AG09309 (cell line): ENCODE data around the gene SPRED2.
A peak's percentile ranks its signal among the peaks of the same experiment; 100 is the strongest.

Experiments
- DNase-seq: peaks from one replicate; pipeline ENCODE4 v3.0.0-alpha.2; 2010; ENCODE audit warnings: low read depth
- H3K4me3 ChIP-seq: 2 replicates; pipeline ENCODE4 v1.5.1; 2011; ENCODE audit warnings: mild to moderate bottlenecking, low read depth, low read length, moderate library complexity; ENCODE audit not compliant: control insufficient read depth
- TF ChIP-seq, protein P1 (sequence below): IDR thresholded peaks from 2 replicates; pipeline ENCODE4 v1.5.1; 2011; ENCODE audit warnings: mild to moderate bottlenecking, low read depth, low read length, inconsistent platforms; ENCODE audit not compliant: insufficient read depth, control insufficient read depth; ENCODE audit errors: missing control alignments

SPRED2 gene

DNA sequence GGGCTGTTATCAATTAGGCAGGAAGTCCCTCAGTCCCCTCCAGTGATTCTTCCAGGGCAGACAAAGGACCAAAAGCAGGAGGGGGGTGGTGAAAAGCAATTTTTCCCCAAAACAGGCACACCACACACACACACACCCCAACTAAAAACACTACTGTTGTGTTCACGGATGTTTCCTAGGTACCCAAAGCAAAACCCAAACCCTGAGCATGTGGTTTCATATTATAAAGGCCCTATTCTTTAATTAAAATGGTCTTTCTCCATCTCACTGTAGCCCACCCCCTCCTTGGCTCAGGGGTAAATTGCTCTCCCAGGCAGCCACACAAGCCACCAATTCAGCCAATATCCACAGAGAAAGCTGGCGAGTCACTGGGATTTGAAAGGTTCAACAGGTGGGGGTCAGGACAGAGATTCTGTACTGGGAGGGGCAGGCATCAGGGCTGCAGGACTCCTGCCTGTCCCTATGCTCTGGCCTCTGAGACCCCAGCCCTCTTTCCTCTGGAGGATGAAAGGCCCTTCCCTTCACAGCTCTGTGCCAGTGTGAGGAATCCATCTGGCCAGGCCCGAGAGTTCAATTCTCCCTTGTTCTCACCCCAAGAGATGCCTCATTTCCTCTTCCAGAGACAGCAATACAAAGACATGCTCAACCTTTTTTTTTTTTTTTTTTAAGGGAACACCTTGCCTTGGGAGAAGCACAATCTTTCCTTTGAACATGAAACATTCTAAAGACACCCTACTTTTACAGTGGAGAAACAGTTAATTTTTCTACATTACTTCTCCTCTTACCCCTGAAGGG is 43.6 kb downstream of the SPRED2 start:
- DNase-seq = no peak
- TF ChIP-seq, protein P1, sequence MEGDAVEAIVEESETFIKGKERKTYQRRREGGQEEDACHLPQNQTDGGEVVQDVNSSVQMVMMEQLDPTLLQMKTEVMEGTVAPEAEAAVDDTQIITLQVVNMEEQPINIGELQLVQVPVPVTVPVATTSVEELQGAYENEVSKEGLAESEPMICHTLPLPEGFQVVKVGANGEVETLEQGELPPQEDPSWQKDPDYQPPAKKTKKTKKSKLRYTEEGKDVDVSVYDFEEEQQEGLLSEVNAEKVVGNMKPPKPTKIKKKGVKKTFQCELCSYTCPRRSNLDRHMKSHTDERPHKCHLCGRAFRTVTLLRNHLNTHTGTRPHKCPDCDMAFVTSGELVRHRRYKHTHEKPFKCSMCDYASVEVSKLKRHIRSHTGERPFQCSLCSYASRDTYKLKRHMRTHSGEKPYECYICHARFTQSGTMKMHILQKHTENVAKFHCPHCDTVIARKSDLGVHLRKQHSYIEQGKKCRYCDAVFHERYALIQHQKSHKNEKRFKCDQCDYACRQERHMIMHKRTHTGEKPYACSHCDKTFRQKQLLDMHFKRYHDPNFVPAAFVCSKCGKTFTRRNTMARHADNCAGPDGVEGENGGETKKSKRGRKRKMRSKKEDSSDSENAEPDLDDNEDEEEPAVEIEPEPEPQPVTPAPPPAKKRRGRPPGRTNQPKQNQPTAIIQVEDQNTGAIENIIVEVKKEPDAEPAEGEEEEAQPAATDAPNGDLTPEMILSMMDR = no peak

DNA sequence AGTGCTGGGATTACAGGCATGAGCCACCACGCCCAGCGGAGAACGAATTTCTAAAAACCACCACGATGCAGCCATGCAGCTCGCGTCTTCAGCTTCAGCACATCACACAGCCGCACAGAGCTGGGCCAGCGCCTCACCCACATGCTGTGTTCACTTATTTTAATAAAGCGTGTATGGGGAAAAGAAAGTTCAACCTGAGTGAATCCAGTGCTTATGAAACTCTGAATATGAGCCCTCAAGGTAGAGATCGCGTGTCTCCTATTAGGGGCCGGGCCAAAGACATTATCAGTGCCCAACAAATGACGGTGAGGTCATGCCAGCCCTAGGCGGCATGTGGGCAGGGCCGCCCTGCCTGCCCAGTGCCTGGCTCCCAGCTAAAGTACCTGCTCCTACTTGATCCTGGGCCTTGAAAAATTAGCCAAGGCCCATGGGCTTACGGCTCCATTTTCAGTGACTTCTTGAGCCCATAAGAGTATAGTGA is 44.3 kb downstream of the SPRED2 start:
- TF ChIP-seq, protein P1 = no peak
- DNase-seq = no peak
- no peak overlapping the region for H3K4me3 ChIP-seq

More for the DNA sequence above, 43.6 kb downstream of the SPRED2 start:
- no peak overlapping the region for H3K4me3 ChIP-seq

DNA sequence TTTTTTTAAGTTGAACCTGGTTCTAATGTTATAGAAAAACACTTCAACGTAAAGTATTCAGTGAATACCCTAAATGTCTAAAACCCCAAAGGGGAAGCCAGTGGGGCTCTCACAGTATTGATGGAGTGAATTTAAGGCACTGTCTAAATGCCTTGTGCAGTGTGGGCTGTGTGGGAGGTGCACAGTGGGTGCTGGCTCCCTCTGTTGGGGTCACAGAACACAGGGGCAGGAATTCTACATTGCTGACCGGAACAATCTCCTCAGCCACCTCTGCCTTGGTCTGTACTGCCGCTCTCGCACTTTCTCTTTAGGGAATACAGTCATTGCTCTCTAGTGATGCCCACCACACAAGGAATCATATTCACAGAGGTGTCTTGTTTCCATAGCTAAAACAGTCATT is 45.4 kb downstream of the SPRED2 start:
- TF ChIP-seq, protein P1 = no peak
- H3K4me3 ChIP-seq = no peak overlapping the region
- no peak for DNase-seq

DNA sequence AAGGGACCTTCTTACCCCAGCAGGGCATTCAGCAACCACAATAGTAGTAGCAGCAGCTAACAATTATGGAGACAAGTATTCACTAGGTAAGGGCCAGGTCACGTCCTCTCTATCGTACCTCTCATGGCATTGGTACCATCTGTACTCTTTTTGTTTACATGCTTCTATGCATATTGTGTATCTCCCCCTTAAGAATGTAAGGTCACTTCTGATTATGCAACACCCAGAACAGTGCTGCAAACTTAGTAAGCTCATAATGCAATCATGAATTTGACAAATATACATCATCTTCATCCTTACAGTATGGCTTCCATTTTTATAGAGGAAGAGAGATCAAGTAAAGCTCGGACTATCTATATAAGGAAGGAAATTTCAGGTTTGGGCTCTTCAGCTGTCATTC is 46.1 kb downstream of the SPRED2 start:
- DNase-seq = no peak
- TF ChIP-seq, protein P1 = no peak
- H3K4me3 ChIP-seq = no peak overlapping the region

DNA sequence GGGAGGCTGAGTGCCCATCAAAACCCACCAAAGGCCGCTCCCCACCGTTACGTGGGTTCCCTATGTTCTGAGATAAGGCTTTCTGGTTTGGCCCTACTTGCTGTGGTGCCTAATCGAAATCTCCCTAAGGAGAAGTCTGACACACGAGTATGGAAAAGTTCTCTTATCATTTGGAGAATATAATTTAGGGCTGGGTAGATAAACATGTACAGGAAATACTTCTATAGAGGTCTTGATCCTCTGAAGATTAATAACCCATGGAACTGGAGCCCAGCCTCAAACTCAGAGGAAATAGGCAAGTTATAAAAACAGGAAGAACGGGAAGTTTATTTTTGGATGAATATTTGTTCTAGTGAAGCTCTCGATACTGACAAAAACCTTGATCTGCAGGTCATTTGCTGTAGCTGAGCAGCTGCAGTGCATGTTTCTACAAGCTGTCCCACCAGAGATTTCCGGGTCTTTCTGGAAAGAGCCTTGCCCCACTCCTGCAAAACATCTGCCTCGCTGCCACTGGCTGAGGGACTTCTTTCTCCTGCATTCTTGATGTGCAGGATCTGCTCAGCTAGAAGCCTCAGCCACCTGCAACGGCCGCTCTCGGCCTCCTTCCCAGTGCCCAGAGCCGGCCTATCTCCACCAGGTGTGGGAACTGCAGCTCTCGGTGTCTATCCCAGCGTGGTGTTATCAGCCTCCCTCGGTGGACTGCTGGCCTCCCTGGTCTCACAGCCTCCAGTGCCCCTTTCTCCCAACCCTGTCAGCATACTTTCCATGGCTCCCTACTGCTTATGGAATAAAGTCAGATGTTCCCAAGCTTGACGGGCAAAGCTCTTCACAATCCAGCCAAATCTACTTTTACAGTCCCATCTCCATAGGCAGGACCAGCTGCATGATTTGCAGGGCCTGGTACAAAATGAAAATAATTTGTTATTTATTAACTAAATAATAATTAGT is 48.6 kb downstream of the SPRED2 start:
- TF ChIP-seq, protein P1 = no peak

DNA sequence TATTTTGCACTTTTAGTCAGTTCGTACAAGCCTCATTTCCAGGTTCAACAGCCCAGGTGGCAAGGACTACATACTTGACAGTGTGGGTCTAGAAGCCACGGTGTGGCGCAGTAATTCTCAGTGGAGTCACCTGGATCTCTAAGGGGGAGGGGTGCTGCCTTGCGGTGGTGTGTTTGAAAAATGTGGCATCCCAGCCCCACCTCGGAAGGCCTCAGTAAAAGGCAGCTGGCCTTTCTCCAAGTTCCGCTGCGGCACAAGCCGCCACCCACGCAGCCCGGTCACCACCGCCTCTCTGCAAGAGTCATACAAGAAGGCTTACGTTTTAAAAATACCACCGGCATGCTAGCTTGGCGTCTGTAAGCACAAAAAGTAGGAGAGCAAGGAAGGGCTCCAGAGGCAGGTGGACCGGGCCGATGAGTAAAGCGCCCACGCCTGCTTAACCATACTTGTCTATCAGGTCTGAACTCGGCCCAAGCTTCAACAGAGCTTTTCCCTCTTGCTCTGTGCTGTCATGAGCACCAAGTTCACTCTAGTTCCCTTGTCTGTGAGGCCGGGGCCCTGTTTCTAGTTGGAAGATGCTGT is 49.5 kb downstream of the SPRED2 start:
- TF ChIP-seq, protein P1 = no peak
- DNase-seq = peak; percentile 72
- no peak overlapping the region for H3K4me3 ChIP-seq

More for the DNA sequence above, 48.6 kb downstream of the SPRED2 start:
- H3K4me3 ChIP-seq = no peak overlapping the region
- no peak for DNase-seq
